ENCODE data around the gene MYZAP.

Gene MYZAP

DNA sequence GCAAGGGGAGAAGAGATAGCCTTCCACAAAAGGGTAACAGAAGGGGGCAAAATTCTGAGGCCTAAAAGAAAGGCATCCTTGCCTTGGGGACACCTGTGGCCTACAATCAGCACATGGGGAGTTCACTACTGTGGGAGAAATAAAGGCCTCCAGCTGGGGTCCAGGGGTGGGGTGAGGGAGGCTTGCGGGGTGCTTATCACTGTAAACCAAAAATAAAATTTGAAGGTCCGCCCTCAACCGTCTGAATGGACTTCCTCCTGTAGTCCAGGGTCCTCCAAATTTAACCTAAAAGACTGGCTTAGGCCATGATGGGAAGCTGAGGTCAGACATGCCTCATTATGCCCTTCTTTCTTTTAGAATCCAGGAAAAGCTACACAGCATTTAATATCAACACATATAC lies 112.7 kb downstream of the MYZAP start:
- TF ChIP-seq, protein P1, sequence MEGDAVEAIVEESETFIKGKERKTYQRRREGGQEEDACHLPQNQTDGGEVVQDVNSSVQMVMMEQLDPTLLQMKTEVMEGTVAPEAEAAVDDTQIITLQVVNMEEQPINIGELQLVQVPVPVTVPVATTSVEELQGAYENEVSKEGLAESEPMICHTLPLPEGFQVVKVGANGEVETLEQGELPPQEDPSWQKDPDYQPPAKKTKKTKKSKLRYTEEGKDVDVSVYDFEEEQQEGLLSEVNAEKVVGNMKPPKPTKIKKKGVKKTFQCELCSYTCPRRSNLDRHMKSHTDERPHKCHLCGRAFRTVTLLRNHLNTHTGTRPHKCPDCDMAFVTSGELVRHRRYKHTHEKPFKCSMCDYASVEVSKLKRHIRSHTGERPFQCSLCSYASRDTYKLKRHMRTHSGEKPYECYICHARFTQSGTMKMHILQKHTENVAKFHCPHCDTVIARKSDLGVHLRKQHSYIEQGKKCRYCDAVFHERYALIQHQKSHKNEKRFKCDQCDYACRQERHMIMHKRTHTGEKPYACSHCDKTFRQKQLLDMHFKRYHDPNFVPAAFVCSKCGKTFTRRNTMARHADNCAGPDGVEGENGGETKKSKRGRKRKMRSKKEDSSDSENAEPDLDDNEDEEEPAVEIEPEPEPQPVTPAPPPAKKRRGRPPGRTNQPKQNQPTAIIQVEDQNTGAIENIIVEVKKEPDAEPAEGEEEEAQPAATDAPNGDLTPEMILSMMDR (conservative IDR thresholded peaks at IDR 0.05; ENCODE audit: low read length), result no peak
- no peak for TF ChIP-seq EZH2phosphoT487 (IDR thresholded peaks at IDR 0.05; ENCODE audit: borderline replicate concordance)
- no peak overlapping the region for H2AFZ ChIP-seq (ENCODE audit: low read length)
- no peak overlapping the region for H3K4me2 ChIP-seq (ENCODE audit: low read depth, low read length, poor library complexity, severe bottlenecking)
- peaks cover 59% of the 10 kb centered on the region for H3K27me3 ChIP-seq (ENCODE audit: insufficient read depth, low read length, poor library complexity, severe bottlenecking)
- H3K4me1 ChIP-seq (ENCODE audit: insufficient read depth, low read length, poor library complexity, severe bottlenecking), result peaks cover 25% of the 10 kb centered on the region
- no peaks in the 10 kb centered on the region for H3F3A ChIP-seq (ENCODE audit: low read depth)
- no peak overlapping the region for H3K4me3 ChIP-seq (ENCODE audit: low read length, poor library complexity, severe bottlenecking)
- H3K36me3 ChIP-seq (ENCODE audit: insufficient read depth, low read length), result no peaks in the 10 kb centered on the region
- H3K79me2 ChIP-seq (ENCODE audit: insufficient read depth, low read length), result peaks cover 32% of the 10 kb centered on the region
- peaks cover 17% of the 10 kb centered on the region for H4K20me1 ChIP-seq (ENCODE audit: insufficient read depth, low read length, poor library complexity, severe bottlenecking)
- H3K9ac ChIP-seq (ENCODE audit: low read depth, low read length, poor library complexity, severe bottlenecking), result no peak overlapping the region
- H3K9me3 ChIP-seq (ENCODE audit: insufficient read depth, low read depth, low read length), result no peaks in the 10 kb centered on the region
- H3K9me2 ChIP-seq (replicated peaks; ENCODE audit: low read depth, low read length), result no peaks in the 10 kb centered on the region

DNA sequence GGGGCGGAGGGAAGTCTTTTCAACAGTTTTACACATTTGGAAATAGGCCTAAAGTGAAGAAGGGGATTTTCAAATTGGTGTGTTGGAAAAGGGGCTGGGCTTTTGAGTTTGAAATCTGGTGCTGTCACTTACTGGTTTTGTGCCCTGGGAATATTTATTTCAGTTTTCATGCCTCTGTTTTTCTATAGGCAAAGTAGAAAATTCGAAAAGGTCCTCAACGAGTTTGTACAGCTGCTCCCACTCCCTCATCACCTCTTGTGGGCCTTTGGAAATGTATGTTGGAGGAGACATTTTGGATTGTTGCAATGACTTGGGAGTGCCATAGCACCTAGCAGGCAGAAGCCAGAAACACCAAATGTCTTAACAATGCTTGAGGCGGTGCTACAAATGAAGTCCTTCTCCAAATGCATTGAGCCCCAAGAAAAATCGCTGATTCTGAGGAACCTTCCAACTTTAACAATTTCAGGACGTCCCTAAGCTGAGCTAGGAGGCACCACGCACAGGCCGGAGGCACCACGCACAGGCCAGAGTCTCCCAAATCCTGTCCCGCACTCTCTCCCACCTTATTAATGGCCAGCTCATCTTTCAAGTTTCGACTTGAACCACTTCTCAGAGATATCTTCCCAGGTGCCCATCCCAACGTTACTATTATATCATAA lies 114.2 kb downstream of the MYZAP start:
- Histone ChIP-seq H4K20me1 (ENCODE audit: insufficient read depth, low read length, poor library complexity, severe bottlenecking) (peaks cover 22% of the 10 kb centered on the region), H3K9ac (ENCODE audit: low read depth, low read length, poor library complexity, severe bottlenecking) (peak overlapping the region; percentile 91), H2AFZ (ENCODE audit: low read length) (peak overlapping the region; percentile 74), H3K4me2 (ENCODE audit: low read depth, low read length, poor library complexity, severe bottlenecking) (peak overlapping the region; percentile 55), H3K9me2 (replicated peaks; ENCODE audit: low read depth, low read length) (no peaks in the 10 kb centered on the region), H3K36me3 (ENCODE audit: insufficient read depth, low read length) (peaks cover 6% of the 10 kb centered on the region; the same call in 1 of the 2 replicates), H3K9me3 (ENCODE audit: insufficient read depth, low read depth, low read length) (no peaks in the 10 kb centered on the region), H3F3A (ENCODE audit: low read depth) (no peaks in the 10 kb centered on the region), H3K4me1 (ENCODE audit: insufficient read depth, low read length, poor library complexity, severe bottlenecking) (peaks cover 37% of the 10 kb centered on the region), H3K27me3 (ENCODE audit: insufficient read depth, low read length, poor library complexity, severe bottlenecking) (peaks cover 45% of the 10 kb centered on the region), H3K79me2 (ENCODE audit: insufficient read depth, low read length) (peaks cover 47% of the 10 kb centered on the region), H3K4me3 (ENCODE audit: low read length, poor library complexity, severe bottlenecking) (peak overlapping the region; percentile 82)
- TF ChIP-seq, protein P1 (conservative IDR thresholded peaks at IDR 0.05; ENCODE audit: low read length), result no peak
- TF ChIP-seq EZH2phosphoT487 (IDR thresholded peaks at IDR 0.05; ENCODE audit: borderline replicate concordance), result no peak

DNA sequence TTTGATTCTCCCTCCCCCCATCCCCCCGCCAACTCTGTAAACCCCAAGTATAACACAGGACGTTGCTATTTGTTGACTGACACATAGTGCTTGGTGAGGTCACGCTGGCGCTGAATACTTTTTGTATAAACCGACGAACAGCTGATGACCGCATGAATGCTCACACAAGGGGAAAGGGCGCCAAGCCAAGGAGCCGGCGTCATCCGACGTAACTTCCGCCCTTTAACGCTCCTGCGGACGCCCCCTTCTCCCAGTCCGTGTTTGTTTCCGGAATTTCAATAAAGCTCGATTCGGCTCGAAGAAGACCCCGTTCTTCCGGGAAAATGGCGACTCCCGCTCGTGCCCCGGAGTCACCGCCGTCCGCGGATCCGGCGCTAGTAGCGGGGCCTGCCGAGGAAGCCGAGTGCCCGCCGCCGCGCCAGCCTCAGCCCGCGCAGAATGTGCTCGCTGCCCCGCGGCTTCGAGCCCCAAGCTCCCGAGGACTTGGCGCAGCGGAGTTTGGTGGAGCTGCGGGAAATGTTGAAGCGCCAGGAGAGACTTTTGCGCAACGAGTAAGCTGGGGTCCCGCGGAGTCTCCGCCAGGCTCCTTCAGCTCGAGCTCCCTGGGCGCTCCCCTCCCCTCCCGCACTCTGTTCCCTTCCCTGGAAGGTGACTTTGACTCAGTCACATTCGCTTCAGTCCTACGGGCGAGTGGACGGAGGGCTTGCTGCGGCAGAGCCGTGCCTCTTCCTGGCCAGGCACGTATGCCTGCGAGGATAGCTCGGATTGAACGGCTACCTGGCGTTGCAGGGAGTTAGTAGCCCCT lies 114.9 kb downstream of the MYZAP start, which contains the start of gene POLR2M:
POLR2M (plus strand) TSS at position 310 of the 805 bp plus-strand sequence; CDS start at position 439, 129 bp downstream.
- H3K9ac ChIP-seq (ENCODE audit: low read depth, low read length, poor library complexity, severe bottlenecking), result peak within 1 kb of the TSS; percentile 91
- H3K36me3 ChIP-seq (ENCODE audit: insufficient read depth, low read length), result peaks cover 12% of the 10 kb centered on the region; the same call in 1 of the 2 replicates

More for the DNA sequence above, 114.9 kb downstream of the MYZAP start, which contains the start of gene POLR2M:
- H3K9me2 ChIP-seq (replicated peaks; ENCODE audit: low read depth, low read length), result no peaks in the 10 kb centered on the region
- peaks cover 24% of the 10 kb centered on the region for H4K20me1 ChIP-seq (ENCODE audit: insufficient read depth, low read length, poor library complexity, severe bottlenecking)
- peaks cover 38% of the 10 kb centered on the region for H3K27me3 ChIP-seq (ENCODE audit: insufficient read depth, low read length, poor library complexity, severe bottlenecking)
- TF ChIP-seq, protein P1 (conservative IDR thresholded peaks at IDR 0.05; ENCODE audit: low read length), result no peak
- no peak for TF ChIP-seq EZH2phosphoT487 (IDR thresholded peaks at IDR 0.05; ENCODE audit: borderline replicate concordance)
- peak within 1 kb of the TSS; percentile 82 for H3K4me3 ChIP-seq (ENCODE audit: low read length, poor library complexity, severe bottlenecking)
- H3F3A ChIP-seq (ENCODE audit: low read depth), result no peaks in the 10 kb centered on the region
- H3K4me2 ChIP-seq (ENCODE audit: low read depth, low read length, poor library complexity, severe bottlenecking), result peak within 1 kb of the TSS; percentile 84
- peaks cover 50% of the 10 kb centered on the region for H3K79me2 ChIP-seq (ENCODE audit: insufficient read depth, low read length)
- H3K4me1 ChIP-seq (ENCODE audit: insufficient read depth, low read length, poor library complexity, severe bottlenecking), result peaks cover 37% of the 10 kb centered on the region
- H3K9me3 ChIP-seq (ENCODE audit: insufficient read depth, low read depth, low read length), result no peaks in the 10 kb centered on the region
- H2AFZ ChIP-seq (ENCODE audit: low read length), result peak within 1 kb of the TSS; percentile 74

All from Loucy (cell line).